ENCODE results near the gene TFDP1. TPM values are rescaled to one million over a fixed set of nuclear protein-coding genes. Genes with fewer than 3 reads are reported as not detected.

TFDP1 gene
- polyA plus RNA-seq, 1 experiment = 99.8 TPM

DNA sequence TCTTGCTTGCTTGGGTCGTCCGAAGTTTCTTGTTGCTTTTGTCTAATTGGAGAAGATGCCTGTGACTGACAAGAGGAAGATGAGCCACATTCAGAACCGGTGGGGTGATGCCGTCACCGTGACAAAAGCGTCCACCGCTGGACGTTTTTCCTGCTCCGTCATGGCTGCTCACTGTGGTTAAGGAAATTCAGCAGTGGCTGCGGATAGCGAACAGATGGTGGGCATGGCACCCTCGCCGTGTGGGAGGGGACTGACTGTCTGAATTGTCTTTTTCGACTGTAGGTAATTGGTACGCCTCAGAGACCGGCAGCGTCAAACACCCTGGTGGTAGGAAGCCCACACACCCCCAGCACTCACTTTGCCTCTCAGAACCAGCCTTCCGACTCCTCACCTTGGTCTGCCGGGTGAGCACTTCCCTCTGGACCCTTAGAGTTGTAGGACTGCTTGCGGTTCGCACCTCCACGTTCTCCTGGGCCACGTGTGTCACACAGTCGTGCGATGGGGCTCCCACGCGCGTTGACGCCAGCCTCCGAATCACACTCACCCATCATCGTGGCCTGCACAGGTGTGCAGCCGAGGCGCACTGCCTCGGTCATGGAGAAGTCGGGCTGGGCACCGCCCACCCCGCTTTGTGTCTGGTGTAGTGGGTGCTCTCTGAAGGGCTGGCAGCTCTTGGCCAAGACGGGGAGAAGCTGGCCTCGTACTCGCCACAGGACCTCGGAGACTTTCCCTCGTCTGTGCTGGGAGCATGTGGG is 47.0 kb downstream of the TFDP1 start:
- POLR2A ChIA-PET = no interaction called here

GRCh38 chr13:113632706-113633484 is 48.3 kb downstream of the TFDP1 start:
- no peak overlapping the region for H3K4me3 ChIP-seq (ENCODE audit: low read depth, low read length)
- H3K27me3 ChIP-seq (ENCODE audit: control insufficient read depth, insufficient read depth, low read length) = no peaks in the 10 kb centered on the region
- ChIA-PET POLR2A (no interaction called here), CTCF (interaction anchor here (1.1 kb wide), 1 partner anchor 11 kb away, joined by 3 read pairs; no protein-coding TSS in a partner anchor)
- no peak for DNase-seq (ENCODE audit: low read depth)
- TF ChIP-seq CTCF (IDR thresholded peaks at IDR 0.05; ENCODE audit: insufficient read depth, low read depth, low read length) = no peak
- H3K36me3 ChIP-seq (ENCODE audit: control insufficient read depth, insufficient read depth, low read length) = peaks cover 41% of the 10 kb centered on the region

More for the DNA sequence above, 47.0 kb downstream of the TFDP1 start:
- Histone ChIP-seq H3K36me3 (ENCODE audit: control insufficient read depth, insufficient read depth, low read length) (peaks cover 33% of the 10 kb centered on the region), H3K27me3 (ENCODE audit: control insufficient read depth, insufficient read depth, low read length) (no peaks in the 10 kb centered on the region), H3K4me3 (ENCODE audit: low read depth, low read length) (no peak overlapping the region)
- TF ChIP-seq CTCF (IDR thresholded peaks at IDR 0.05; ENCODE audit: insufficient read depth, low read depth, low read length) = no peak
- CTCF ChIA-PET = interaction anchor here (1.1 kb wide), 1 partner anchor 12 kb away, joined by 3 read pairs; no protein-coding TSS in a partner anchor
- no peak for DNase-seq (ENCODE audit: low read depth)

DNA sequence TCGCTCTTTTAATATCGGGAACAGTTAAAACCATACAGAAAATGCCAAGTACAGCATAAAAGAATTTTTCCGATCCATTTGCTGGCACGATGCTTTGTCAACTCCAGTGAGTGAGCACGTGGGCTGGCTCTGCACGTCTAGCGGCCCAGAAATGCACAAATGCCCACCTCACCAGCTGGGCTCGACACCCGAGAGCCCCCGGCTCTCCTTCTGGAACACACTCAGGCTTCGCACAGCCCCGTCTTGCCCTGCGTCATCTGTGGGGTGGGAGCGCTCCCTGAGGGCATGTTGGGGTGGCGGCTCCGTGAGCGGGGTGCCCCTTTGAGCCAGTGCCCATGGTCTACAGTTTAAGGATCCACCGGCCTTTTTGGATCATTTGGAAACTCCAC is 48.9 kb downstream of the TFDP1 start:
- Histone ChIP-seq H3K4me3 (ENCODE audit: low read depth, low read length) (no peak overlapping the region), H3K27me3 (ENCODE audit: control insufficient read depth, insufficient read depth, low read length) (no peaks in the 10 kb centered on the region), H3K36me3 (ENCODE audit: control insufficient read depth, insufficient read depth, low read length) (peaks cover 43% of the 10 kb centered on the region)
- POLR2A ChIA-PET = no interaction called here
- DNase-seq (ENCODE audit: low read depth) = no peak
- CTCF ChIA-PET = no interaction called here
- TF ChIP-seq CTCF (IDR thresholded peaks at IDR 0.05; ENCODE audit: insufficient read depth, low read depth, low read length) = no peak

DNA sequence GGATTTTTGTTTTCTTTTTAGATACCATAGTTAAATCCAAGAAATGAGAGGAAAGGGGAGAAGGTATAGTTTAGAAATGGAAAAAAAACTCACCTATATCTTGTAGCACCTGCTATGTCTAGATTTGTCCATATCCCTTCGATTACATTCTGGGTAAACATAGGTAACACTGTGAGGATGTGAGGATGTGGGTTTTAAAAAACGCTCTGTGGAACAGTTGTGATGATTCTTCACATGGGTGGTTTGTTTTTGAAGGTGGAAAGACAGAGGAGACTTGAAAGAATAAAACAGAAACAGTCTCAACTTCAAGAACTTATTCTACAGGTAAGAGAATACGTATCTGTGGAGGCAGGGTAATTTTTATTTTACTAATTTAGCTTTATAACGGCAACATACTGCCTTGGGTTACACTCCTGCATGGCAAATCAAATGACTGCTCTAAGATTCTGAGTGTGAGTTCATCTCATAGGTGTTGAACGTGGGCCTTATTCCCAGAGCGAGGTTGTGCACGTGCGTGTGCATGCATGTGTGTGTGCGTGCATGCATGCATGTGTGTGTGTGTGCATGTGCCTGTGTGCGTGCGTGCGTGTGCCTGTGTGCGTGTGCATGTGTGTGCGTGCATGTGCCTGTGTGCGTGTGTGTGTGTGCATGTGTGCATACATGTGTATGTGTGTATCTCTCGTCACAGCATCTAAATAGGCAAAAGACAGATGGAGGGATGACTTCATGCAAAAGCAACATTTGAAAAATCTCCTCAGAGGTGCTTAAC is 49.9 kb downstream of the TFDP1 start:
- no peak for TF ChIP-seq CTCF (IDR thresholded peaks at IDR 0.05; ENCODE audit: insufficient read depth, low read depth, low read length)
- ChIA-PET CTCF (interaction anchor here (0.6 kb wide), 1 partner anchor 9 kb away, joined by 3 read pairs; no protein-coding TSS in a partner anchor), POLR2A (no interaction called here)
- Histone ChIP-seq H3K27me3 (ENCODE audit: control insufficient read depth, insufficient read depth, low read length) (no peaks in the 10 kb centered on the region), H3K36me3 (ENCODE audit: control insufficient read depth, insufficient read depth, low read length) (peaks cover 41% of the 10 kb centered on the region), H3K4me3 (ENCODE audit: low read depth, low read length) (no peak overlapping the region)
- no peak for DNase-seq (ENCODE audit: low read depth)

GRCh38 chr13:113635048-113635420 is 50.5 kb downstream of the TFDP1 start:
- Histone ChIP-seq H3K4me3 (ENCODE audit: low read depth, low read length) (no peak overlapping the region), H3K27me3 (ENCODE audit: control insufficient read depth, insufficient read depth, low read length) (no peaks in the 10 kb centered on the region), H3K36me3 (ENCODE audit: control insufficient read depth, insufficient read depth, low read length) (peaks cover 43% of the 10 kb centered on the region)
- DNase-seq (ENCODE audit: low read depth) = no peak
- ChIA-PET POLR2A (no interaction called here), CTCF (no interaction called here)
- TF ChIP-seq CTCF (IDR thresholded peaks at IDR 0.05; ENCODE audit: insufficient read depth, low read depth, low read length) = no peak
